ENCODE results near the gene MED12L. TPM values are rescaled to one million over a fixed set of nuclear protein-coding genes. Genes with fewer than 3 reads are reported as not detected.

Gene MED12L
- total and polyA plus RNA-seq, 2 experiments from 2014 or later = 0.07 to 2.7 TPM

GRCh38 chr3:151328298-151328995 is 243.0 kb downstream of the MED12L start:
- no peaks in the 10 kb centered on the region for H3K9me3 ChIP-seq (ENCODE audit: low read depth)
- H3K79me2 ChIP-seq = no peaks in the 10 kb centered on the region
- H3K4me3 ChIP-seq = no peak overlapping the region
- no peak overlapping the region for H2AFZ ChIP-seq
- H3K36me3 ChIP-seq (replicated peaks; ENCODE audit: insufficient read depth, low read depth) = no peaks in the 10 kb centered on the region
- TF ChIP-seq CTCF (IDR thresholded peaks at IDR 0.05; ENCODE audit: poor library complexity) (no peak), EZH2 (IDR thresholded peaks at IDR 0.05; ENCODE audit: borderline replicate concordance) (no peak), EZH2phosphoT487 (IDR thresholded peaks at IDR 0.05; ENCODE audit: low read depth, severe bottlenecking, unreplicated experiment) (no peak)
- no peaks in the 10 kb centered on the region for H3K9me2 ChIP-seq (replicated peaks; ENCODE audit: insufficient read depth)
- no peak overlapping the region for H3K4me2 ChIP-seq
- 78% methylated on average over 10 of the region's 10 CpGs for WGBS (ENCODE audit: low lambda C conversion rate, missing lambda C conversion rate)
- no peaks in the 10 kb centered on the region for H4K20me1 ChIP-seq (ENCODE audit: insufficient read depth, poor library complexity, severe bottlenecking)
- no peaks in the 10 kb centered on the region for H3K4me1 ChIP-seq (ENCODE audit: insufficient read depth)
- H3K27me3 ChIP-seq = no peaks in the 10 kb centered on the region
- no peak overlapping the region for H3K27ac ChIP-seq
- DNase-seq (ENCODE audit: low spot score) = no peak

- WGBS (ENCODE audit: low lambda C conversion rate, missing lambda C conversion rate) = 100% methylated on average over 1 of the region's 1 CpG
- H4K20me1 ChIP-seq (ENCODE audit: insufficient read depth, poor library complexity, severe bottlenecking) = no peaks in the 10 kb centered on the region
- no peaks in the 10 kb centered on the region for H3K9me2 ChIP-seq (replicated peaks; ENCODE audit: insufficient read depth)
- no peak within 1 kb of the TSS for H3K27ac ChIP-seq
- no peaks in the 10 kb centered on the region for H3K27me3 ChIP-seq
- H3K9me3 ChIP-seq (ENCODE audit: low read depth) = no peaks in the 10 kb centered on the region
- H2AFZ ChIP-seq = no peak within 1 kb of the TSS
- DNase-seq (ENCODE audit: low spot score) = no peak
- H3K4me2 ChIP-seq = no peak within 1 kb of the TSS
- H3K4me1 ChIP-seq (ENCODE audit: insufficient read depth) = no peaks in the 10 kb centered on the region
- H3K79me2 ChIP-seq = no peaks in the 10 kb centered on the region
- TF ChIP-seq EZH2phosphoT487 (IDR thresholded peaks at IDR 0.05; ENCODE audit: low read depth, severe bottlenecking, unreplicated experiment) (no peak), EZH2 (IDR thresholded peaks at IDR 0.05; ENCODE audit: borderline replicate concordance) (no peak), CTCF (IDR thresholded peaks at IDR 0.05; ENCODE audit: poor library complexity) (no peak)
- no peaks in the 10 kb centered on the region for H3K36me3 ChIP-seq (replicated peaks; ENCODE audit: insufficient read depth, low read depth)
- no peak within 1 kb of the TSS for H3K4me3 ChIP-seq
Measured at GRCh38 chr3:151329363-151329762, 243.9 kb downstream of the MED12L start, which contains the start of gene P2RY13. Gene P2RY13 (minus strand): TSS chr3:151329549. CDS start chr3:151329528, 21 bp downstream.

GRCh38 chr3:151330379-151330778 is 244.9 kb downstream of the MED12L start:
- WGBS (ENCODE audit: low lambda C conversion rate, missing lambda C conversion rate) = 72% methylated on average over 4 of the region's 4 CpGs
- H3K27me3 ChIP-seq = no peaks in the 10 kb centered on the region
- H3K27ac ChIP-seq = no peak overlapping the region
- no peaks in the 10 kb centered on the region for H3K79me2 ChIP-seq
- H3K4me1 ChIP-seq (ENCODE audit: insufficient read depth) = no peaks in the 10 kb centered on the region
- no peak for DNase-seq (ENCODE audit: low spot score)
- no peaks in the 10 kb centered on the region for H4K20me1 ChIP-seq (ENCODE audit: insufficient read depth, poor library complexity, severe bottlenecking)
- no peaks in the 10 kb centered on the region for H3K36me3 ChIP-seq (replicated peaks; ENCODE audit: insufficient read depth, low read depth)
- no peak overlapping the region for H3K4me3 ChIP-seq
- H2AFZ ChIP-seq = no peak overlapping the region
- no peaks in the 10 kb centered on the region for H3K9me3 ChIP-seq (ENCODE audit: low read depth)
- no peak overlapping the region for H3K4me2 ChIP-seq
- TF ChIP-seq CTCF (IDR thresholded peaks at IDR 0.05; ENCODE audit: poor library complexity) (no peak), EZH2 (IDR thresholded peaks at IDR 0.05; ENCODE audit: borderline replicate concordance) (no peak), EZH2phosphoT487 (IDR thresholded peaks at IDR 0.05; ENCODE audit: low read depth, severe bottlenecking, unreplicated experiment) (no peak)
- no peaks in the 10 kb centered on the region for H3K9me2 ChIP-seq (replicated peaks; ENCODE audit: insufficient read depth)
